Measurements from ENCODE around the gene CEBPB.
"Not testable (repeated sequence)": the region's sequence is repeated elsewhere in the genome, so short reads cannot be mapped to it uniquely, and the experiment has no call there.

CEBPB gene

DNA sequence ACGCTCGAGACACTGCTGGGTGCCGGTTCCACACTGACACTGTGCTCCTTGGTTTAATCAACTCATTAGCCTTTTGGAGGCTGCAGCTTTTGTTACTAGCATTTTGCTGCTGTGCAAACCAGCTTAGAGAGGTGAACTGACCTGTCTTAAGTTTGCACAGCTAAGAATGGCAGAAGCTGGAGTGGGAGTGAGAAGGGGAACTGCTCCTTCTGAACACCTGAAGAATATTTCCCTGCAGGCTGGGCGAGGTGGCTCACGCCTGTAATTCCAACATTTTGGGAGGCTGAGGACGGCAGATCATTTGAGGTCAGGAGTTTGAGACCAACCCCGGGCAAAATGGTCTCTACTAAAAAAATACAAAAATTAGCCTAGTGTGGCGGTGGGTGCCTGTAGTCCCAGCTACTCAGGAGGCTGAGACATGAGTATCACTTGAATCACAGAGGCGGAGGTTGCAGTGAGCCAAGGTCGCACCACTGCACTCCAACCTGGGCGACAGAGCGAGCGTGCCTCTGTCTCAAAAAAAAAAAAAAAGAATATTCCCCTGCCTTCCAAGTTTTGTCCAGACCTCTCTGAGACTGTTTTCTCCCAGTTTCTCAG is 5.0 kb downstream of the CEBPB start:
- DNase-seq (ENCODE audit: insufficient read length) (no peak), FAIRE-seq (no peak)
- TF ChIP-seq POLR2AphosphoS5 (IDR thresholded peaks at IDR 0.05; ENCODE audit: low read depth, low read length) = no peak
- TF ChIP-seq POLR2A (IDR thresholded peaks at IDR 0.05; ENCODE audit: low read depth, low read length) = no peak
- TF ChIP-seq TAF1 (IDR thresholded peaks at IDR 0.05; ENCODE audit: borderline replicate concordance, low read depth, low read length) = no peak

DNA sequence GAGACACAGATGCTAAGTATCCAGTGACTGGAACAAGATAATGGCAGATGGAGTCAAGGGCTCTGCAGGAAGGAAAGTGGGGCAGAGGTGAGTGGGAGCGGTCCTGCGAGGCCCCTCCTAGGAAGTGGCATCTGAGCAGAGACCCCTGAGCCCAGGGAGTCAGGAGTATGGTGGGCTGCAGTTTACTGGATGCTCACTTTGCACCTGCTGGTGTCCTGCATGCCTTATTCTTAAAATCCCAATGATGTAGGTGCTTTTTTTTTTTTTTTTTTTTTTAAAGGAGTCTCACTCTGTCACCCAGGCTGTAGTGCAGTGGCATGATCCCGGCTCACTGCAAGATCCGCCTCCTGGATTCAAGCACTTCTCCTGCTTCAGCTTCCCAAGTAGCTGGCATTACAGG is 5.6 kb downstream of the CEBPB start:
- TF ChIP-seq POLR2AphosphoS5 (IDR thresholded peaks at IDR 0.05; ENCODE audit: low read depth, low read length) (no peak), POLR2A (IDR thresholded peaks at IDR 0.05; ENCODE audit: low read depth, low read length) (no peak), TAF1 (IDR thresholded peaks at IDR 0.05; ENCODE audit: borderline replicate concordance, low read depth, low read length) (no peak)
- DNase-seq (ENCODE audit: insufficient read length) (no peak), FAIRE-seq (no peak)

DNA sequence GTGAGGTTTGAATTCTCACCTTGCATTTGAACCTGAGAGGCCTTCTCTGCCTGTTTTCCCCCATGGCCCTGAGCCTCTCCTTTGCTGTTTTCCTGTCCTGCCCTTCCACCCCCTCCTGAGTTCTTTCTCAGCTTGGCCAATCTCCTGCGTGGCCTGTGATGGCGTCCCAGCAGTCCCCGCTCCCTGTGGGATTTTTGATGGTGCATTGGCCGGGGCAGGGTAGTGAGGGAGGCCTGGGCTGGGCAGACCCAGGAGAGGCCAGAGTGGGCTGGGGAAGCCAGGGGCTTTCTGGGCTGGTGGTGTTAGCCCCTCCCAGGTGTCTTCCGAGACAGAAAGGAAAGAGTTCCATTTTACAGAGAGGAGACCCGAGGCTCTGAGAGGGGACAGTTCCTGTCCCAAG is 6.3 kb downstream of the CEBPB start:
- DNase-seq (ENCODE audit: insufficient read length) (no peak), FAIRE-seq (no peak)
- no peak for TF ChIP-seq POLR2AphosphoS5 (IDR thresholded peaks at IDR 0.05; ENCODE audit: low read depth, low read length)
- TF ChIP-seq TAF1 (IDR thresholded peaks at IDR 0.05; ENCODE audit: borderline replicate concordance, low read depth, low read length) = no peak
- TF ChIP-seq POLR2A (IDR thresholded peaks at IDR 0.05; ENCODE audit: low read depth, low read length) = no peak

GRCh38 chr20:50197463-50198179 is 7.0 kb downstream of the CEBPB start:
- TF ChIP-seq POLR2A (IDR thresholded peaks at IDR 0.05; ENCODE audit: low read depth, low read length) (no peak), POLR2AphosphoS5 (IDR thresholded peaks at IDR 0.05; ENCODE audit: low read depth, low read length) (no peak), TAF1 (IDR thresholded peaks at IDR 0.05; ENCODE audit: borderline replicate concordance, low read depth, low read length) (no peak)
- DNase-seq (ENCODE audit: insufficient read length) (no peak), FAIRE-seq (no peak)

DNA sequence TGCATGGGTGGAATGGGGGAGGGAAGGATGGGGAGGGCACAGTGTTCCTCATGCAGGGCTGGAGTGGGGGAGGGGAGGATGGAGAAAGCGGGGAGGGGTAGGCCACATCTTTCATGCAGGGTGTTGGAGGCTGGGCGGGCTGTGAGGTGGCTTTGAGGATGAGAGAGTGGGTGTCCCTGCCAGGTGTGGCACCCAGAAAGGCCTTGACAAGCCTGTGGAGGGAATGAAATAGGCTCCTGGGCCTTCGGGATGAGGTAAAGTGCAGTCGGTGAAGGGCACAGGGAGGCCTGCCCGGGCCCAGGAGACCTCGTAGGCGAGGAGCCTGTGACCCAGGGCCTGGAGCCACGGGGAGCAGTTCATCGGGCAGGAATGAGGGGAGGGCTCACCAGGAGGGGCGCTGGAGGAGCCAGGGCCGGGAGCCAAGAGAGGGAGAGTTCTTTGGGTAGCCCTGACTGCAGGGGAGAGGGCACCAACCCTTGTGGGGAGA is 7.6 kb downstream of the CEBPB start:
- no peak for TF ChIP-seq POLR2AphosphoS5 (IDR thresholded peaks at IDR 0.05; ENCODE audit: low read depth, low read length)
- TF ChIP-seq POLR2A (IDR thresholded peaks at IDR 0.05; ENCODE audit: low read depth, low read length) = no peak
- TF ChIP-seq TAF1 (IDR thresholded peaks at IDR 0.05; ENCODE audit: borderline replicate concordance, low read depth, low read length) = no peak
- FAIRE-seq (no peak), DNase-seq (ENCODE audit: insufficient read length) (no peak)

- no peak for DNase-seq (ENCODE audit: insufficient read length)
Observed at GRCh38 chr20:50198716-50199115, 8.1 kb downstream of the CEBPB start.

GRCh38 chr20:50199703-50200102 is 9.1 kb downstream of the CEBPB start:
- no peak for FAIRE-seq
- no peak for TF ChIP-seq POLR2A (IDR thresholded peaks at IDR 0.05; ENCODE audit: low read depth, low read length)
- no peak for TF ChIP-seq POLR2AphosphoS5 (IDR thresholded peaks at IDR 0.05; ENCODE audit: low read depth, low read length)
- no peak for TF ChIP-seq TAF1 (IDR thresholded peaks at IDR 0.05; ENCODE audit: borderline replicate concordance, low read depth, low read length)
- DNase-seq (ENCODE audit: insufficient read length) = no peak

More at GRCh38 chr20:50198716-50199115, 8.1 kb downstream of the CEBPB start:
- FAIRE-seq = no peak
- TF ChIP-seq POLR2AphosphoS5 (IDR thresholded peaks at IDR 0.05; ENCODE audit: low read depth, low read length) (no peak), POLR2A (IDR thresholded peaks at IDR 0.05; ENCODE audit: low read depth, low read length) (no peak), TAF1 (IDR thresholded peaks at IDR 0.05; ENCODE audit: borderline replicate concordance, low read depth, low read length) (no peak)

GRCh38 chr20:50200482-50201104 is 10.0 kb downstream of the CEBPB start:
- DNase-seq (ENCODE audit: insufficient read length) (no peak), FAIRE-seq (no peak)
- TF ChIP-seq TAF1 (IDR thresholded peaks at IDR 0.05; ENCODE audit: borderline replicate concordance, low read depth, low read length) = no peak
- no peak for TF ChIP-seq POLR2AphosphoS5 (IDR thresholded peaks at IDR 0.05; ENCODE audit: low read depth, low read length)
- TF ChIP-seq POLR2A (IDR thresholded peaks at IDR 0.05; ENCODE audit: low read depth, low read length) = no peak

GRCh38 chr20:50201710-50202109 is 11.1 kb downstream of the CEBPB start:
- not testable (repeated sequence) for FAIRE-seq; DNase-seq (ENCODE audit: insufficient read length)

DNA sequence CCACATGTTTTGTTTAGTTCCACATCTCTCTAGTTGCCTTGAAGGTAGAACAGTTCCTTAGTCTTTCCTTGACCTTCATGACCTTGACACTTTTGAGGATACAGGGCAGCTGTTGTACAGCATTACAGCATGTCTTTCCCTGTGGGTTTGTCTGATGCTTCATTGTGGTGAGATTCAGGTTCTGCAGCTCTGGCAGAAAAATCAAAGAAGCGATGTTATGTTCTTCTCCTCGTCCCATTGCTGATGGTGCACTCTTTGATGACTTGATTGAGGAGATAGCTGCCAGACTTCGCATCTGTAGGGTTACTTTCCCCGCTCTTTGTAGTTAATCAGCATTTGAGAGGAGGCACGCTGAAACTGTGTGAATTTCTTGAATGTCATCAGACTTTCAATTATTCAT is 12.0 kb downstream of the CEBPB start:
- no peak for FAIRE-seq
- TF ChIP-seq POLR2A (IDR thresholded peaks at IDR 0.05; ENCODE audit: low read depth, low read length) (no peak), POLR2AphosphoS5 (IDR thresholded peaks at IDR 0.05; ENCODE audit: low read depth, low read length) (no peak), TAF1 (IDR thresholded peaks at IDR 0.05; ENCODE audit: borderline replicate concordance, low read depth, low read length) (no peak)

GRCh38 chr20:50203951-50204937 is 13.6 kb downstream of the CEBPB start:
- TF ChIP-seq TAF1 (IDR thresholded peaks at IDR 0.05; ENCODE audit: borderline replicate concordance, low read depth, low read length) (no peak), POLR2AphosphoS5 (IDR thresholded peaks at IDR 0.05; ENCODE audit: low read depth, low read length) (no peak), POLR2A (IDR thresholded peaks at IDR 0.05; ENCODE audit: low read depth, low read length) (no peak)
- DNase-seq (ENCODE audit: insufficient read length) (no peak), FAIRE-seq (no peak)

More for the DNA sequence above, 12.0 kb downstream of the CEBPB start:
- no peak for DNase-seq (ENCODE audit: insufficient read length)

Measured in GM12892 (cell line).